ENCODE measurements around the gene UBXN7. TPM values are rescaled to one million over a fixed set of nuclear protein-coding genes. Genes with fewer than 3 reads are reported as not detected.

Gene UBXN7
- total RNA-seq, 1 donor from 2014 or later = 106 TPM

DNA sequence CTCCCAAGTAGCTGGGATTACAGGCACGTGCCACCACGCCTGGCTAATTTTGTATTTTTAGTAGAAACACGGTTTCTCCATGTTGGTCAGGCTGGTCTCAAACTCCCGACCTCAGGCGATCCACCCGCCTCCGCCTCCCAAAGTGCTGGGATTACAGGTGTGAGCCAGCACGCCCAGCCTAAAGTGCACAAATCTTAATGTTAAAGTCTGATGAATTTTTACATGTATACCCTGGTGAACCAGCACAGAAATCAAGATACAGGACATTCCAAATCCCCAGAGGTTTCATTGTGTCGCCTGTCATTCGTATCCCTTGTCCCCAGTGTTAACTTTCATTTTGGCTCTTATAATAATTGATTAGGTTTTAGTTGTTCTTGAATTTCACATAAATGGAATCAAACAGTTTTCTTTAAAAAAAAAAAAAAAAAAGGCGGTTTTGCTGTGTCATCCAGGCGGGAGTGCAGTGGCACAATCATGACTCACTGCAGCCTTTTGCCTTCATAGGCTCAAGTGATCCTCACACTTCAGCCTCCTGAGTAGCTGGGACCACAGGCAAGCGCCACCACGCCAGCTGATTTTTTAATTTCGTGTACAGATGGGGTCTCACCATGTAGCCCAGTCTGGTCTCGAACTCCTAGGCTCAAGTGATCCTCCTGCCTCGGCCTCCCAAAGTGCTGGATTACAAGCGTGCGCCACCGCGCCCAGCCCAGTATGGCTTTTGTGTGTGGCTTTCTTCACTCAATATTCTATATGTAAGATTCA, 92.6 kb downstream of the UBXN7 start:
- Mint-ChIP-seq H3K27ac (ENCODE audit: unreplicated experiment) (no peak overlapping the region), H3K9me3 (ENCODE audit: unreplicated experiment) (peaks cover 6% of the 10 kb centered on the region), H3K27me3 (ENCODE audit: unreplicated experiment) (no peaks in the 10 kb centered on the region), H3K36me3 (ENCODE audit: unreplicated experiment) (no peaks in the 10 kb centered on the region), H3K4me1 (ENCODE audit: low read depth, unreplicated experiment) (no peaks in the 10 kb centered on the region), H3K4me3 (ENCODE audit: unreplicated experiment) (no peak overlapping the region)
- DNase-seq = no peak
- TF ChIP-seq, protein P1, sequence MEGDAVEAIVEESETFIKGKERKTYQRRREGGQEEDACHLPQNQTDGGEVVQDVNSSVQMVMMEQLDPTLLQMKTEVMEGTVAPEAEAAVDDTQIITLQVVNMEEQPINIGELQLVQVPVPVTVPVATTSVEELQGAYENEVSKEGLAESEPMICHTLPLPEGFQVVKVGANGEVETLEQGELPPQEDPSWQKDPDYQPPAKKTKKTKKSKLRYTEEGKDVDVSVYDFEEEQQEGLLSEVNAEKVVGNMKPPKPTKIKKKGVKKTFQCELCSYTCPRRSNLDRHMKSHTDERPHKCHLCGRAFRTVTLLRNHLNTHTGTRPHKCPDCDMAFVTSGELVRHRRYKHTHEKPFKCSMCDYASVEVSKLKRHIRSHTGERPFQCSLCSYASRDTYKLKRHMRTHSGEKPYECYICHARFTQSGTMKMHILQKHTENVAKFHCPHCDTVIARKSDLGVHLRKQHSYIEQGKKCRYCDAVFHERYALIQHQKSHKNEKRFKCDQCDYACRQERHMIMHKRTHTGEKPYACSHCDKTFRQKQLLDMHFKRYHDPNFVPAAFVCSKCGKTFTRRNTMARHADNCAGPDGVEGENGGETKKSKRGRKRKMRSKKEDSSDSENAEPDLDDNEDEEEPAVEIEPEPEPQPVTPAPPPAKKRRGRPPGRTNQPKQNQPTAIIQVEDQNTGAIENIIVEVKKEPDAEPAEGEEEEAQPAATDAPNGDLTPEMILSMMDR (IDR thresholded peaks at IDR 0.05; ENCODE audit: partially characterized antibody, unreplicated experiment) = no peak

DNA sequence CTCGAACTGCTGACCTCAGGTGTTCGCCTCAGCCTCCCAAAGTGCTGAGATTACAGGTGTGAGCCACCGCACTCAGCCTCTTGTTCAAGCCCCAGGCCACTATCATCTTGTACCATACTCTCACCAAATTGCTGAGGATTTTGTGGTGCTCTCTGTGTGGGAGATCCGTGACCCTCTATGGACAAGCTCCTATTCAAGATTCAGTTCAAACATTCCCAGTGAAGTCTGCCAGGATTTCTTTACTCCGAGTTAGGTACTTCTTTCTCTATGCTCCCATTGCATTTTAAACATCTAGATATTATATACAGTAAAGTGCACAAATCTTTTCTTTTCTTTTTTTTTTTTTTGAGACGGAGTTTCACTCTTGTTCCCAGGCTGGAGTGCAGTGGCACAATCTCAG, 93.2 kb downstream of the UBXN7 start:
- Mint-ChIP-seq H3K4me1 (ENCODE audit: low read depth, unreplicated experiment) (no peaks in the 10 kb centered on the region), H3K36me3 (ENCODE audit: unreplicated experiment) (no peaks in the 10 kb centered on the region), H3K4me3 (ENCODE audit: unreplicated experiment) (no peak overlapping the region), H3K27ac (ENCODE audit: unreplicated experiment) (no peak overlapping the region), H3K9me3 (ENCODE audit: unreplicated experiment) (peaks cover 6% of the 10 kb centered on the region), H3K27me3 (ENCODE audit: unreplicated experiment) (no peaks in the 10 kb centered on the region)
- DNase-seq = no peak
- TF ChIP-seq, protein P1 (IDR thresholded peaks at IDR 0.05; ENCODE audit: partially characterized antibody, unreplicated experiment) = no peak

DNA sequence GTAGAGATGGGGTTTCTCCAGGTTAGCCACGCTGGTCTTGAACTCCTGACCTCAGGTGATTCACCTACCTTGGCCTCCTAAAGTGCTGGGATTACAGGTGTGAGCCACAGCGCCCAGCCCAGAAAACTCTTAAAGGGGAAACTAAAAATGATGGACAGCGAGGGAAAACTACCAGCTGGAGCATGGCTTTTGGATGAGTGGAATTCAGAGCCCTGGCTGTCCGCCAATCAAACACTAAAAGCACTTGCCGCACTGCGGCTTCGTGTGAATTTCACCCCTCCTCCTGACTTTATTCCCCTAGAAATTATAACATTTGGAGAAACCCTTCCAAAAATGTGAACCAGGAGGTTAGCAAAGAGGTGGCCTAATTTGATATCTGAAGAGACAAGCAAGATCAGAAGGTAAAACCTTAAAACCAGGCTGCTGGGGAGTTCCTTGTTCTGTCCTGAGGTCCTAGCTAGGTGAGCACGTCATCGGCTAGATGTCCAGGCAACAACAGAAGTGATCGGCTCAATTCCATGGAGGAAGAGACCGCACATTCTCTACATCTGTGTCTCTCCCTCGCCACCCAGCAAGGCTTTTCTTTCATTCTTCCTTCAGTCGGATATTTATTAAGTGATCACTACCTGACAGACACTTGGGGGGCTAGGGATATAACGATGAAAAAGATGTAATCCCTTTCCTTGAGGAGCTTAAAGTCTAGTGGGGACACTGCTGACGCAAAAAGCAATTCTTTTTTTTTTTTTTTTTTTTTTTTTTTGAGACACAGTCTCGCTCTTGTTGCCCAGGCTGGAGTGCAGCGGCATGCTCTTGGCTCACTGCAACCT, 95.7 kb downstream of the UBXN7 start:
- Mint-ChIP-seq H3K27me3 (ENCODE audit: unreplicated experiment) (no peaks in the 10 kb centered on the region), H3K27ac (ENCODE audit: unreplicated experiment) (no peak overlapping the region), H3K4me1 (ENCODE audit: low read depth, unreplicated experiment) (no peaks in the 10 kb centered on the region), H3K9me3 (ENCODE audit: unreplicated experiment) (peaks cover 6% of the 10 kb centered on the region), H3K4me3 (ENCODE audit: unreplicated experiment) (no peak overlapping the region), H3K36me3 (ENCODE audit: unreplicated experiment) (no peaks in the 10 kb centered on the region)
- TF ChIP-seq, protein P1 (IDR thresholded peaks at IDR 0.05; ENCODE audit: partially characterized antibody, unreplicated experiment) = no peak
- no peak for DNase-seq

DNA sequence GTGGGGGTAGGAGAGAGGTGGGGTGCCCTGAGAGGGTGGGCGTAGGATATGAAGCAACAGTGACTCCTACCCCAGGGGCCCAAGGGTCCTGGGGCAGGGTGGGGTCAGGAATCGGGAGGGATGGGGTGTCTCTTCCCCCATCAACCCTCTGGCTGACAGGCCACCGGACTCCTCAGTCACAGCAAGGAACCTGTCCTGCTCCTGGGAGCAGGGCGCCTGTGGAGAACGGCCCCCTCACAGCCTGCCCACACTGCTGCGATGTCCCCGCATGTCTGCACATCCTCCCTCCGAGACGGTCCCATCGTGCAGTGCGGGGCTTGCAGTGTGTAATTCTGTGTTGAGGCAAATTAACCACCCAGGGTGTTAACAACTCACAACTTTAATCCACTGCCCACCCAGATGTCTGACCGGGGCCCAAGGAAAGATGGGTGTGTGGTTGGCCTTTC, 96.7 kb downstream of the UBXN7 start:
- H3K4me3 Mint-ChIP-seq (ENCODE audit: unreplicated experiment) = no peak overlapping the region

More for the DNA sequence above, 96.7 kb downstream of the UBXN7 start:
- TF ChIP-seq, protein P1 (IDR thresholded peaks at IDR 0.05; ENCODE audit: partially characterized antibody, unreplicated experiment) = no peak
- H3K27me3 Mint-ChIP-seq (ENCODE audit: unreplicated experiment) = no peaks in the 10 kb centered on the region
- no peak for DNase-seq
- no peak overlapping the region for H3K27ac Mint-ChIP-seq (ENCODE audit: unreplicated experiment)
- H3K9me3 Mint-ChIP-seq (ENCODE audit: unreplicated experiment) = peaks cover 6% of the 10 kb centered on the region
- no peaks in the 10 kb centered on the region for H3K4me1 Mint-ChIP-seq (ENCODE audit: low read depth, unreplicated experiment)
- H3K36me3 Mint-ChIP-seq (ENCODE audit: unreplicated experiment) = no peaks in the 10 kb centered on the region
